Skeletal muscle cell (primary cell): ENCODE results near the gene EIF5.

Experiments used
- DNase-seq: peaks from one replicate; pipeline ENCODE4 v3.0.0-alpha.2; 2010; ENCODE audit warnings: low read depth
- H3K4me3 ChIP-seq: 2 replicates; pipeline ENCODE4 v1.5.1; 2011; ENCODE audit warnings: low read depth, mild to moderate bottlenecking, control low read depth, low read length, moderate library complexity

EIF5 gene

DNA sequence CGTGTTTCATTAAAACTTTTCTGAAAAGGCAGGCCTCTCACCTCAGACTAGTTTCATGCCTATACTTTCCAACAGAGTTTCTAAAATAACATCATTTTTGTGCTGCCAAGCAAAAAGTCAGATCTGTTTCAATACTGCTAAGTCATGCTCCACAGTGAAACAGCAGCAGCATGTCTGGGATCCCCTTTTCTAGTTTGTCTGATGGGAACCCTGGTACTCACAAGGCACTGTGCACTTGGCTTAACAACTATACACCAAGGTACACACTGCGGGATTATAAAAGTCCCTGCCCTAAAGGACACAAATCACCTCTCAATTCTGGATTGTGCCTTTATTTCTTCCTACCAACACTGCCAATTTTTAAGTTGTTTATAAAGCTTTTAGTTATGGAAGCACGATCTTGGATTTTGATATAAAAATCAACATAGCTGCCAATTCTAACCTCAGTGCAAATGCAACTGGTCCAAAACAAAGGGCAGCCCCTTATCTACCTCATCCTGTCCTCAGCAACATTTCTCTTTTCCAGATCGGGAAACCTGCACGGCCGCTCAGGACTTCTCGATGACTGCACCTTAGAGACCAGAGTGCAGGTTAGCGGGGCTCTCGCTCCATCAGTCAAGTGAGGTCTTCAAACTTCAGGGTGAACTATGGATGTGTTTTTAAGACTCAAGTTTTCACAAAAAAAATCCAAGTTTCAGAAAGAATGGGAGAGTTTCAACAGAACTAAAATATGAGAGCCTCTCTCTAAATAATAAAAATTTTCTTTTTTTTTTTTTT lies 1.7 kb upstream of the EIF5 start:
- no peak for DNase-seq
- H3K4me3 ChIP-seq = peak overlapping the region; percentile 70

GRCh38 chr14:103334644-103335622 lies 896 bp downstream of the EIF5 start:
- peak; percentile 58 for DNase-seq
- peak overlapping the region; percentile 70 for H3K4me3 ChIP-seq

- H3K4me3 ChIP-seq = no peak overlapping the region
Observed at GRCh38 chr14:103336191-103336590, 2.2 kb downstream of the EIF5 start.

DNA sequence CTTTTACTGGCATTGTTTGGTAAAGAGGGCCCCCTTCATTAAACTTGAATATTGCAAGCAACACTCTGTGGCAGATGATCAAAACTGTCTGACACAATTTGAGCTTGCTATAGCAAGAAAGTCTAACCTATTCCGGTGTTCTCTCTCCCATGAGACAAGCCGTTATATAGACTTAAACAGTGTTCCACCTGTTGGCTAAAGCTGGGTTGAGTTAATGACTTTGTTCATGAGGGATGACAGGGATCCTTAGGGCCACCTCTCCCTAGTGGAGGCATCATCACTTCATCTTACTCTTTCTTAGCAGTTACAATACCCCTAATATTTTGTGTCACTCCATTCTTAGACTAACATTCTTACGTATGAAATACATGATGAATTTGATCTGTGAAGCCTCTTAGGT lies 3.8 kb downstream of the EIF5 start:
- no peak for DNase-seq
- H3K4me3 ChIP-seq = no peak overlapping the region

More at GRCh38 chr14:103336191-103336590, 2.2 kb downstream of the EIF5 start:
- no peak for DNase-seq

DNA sequence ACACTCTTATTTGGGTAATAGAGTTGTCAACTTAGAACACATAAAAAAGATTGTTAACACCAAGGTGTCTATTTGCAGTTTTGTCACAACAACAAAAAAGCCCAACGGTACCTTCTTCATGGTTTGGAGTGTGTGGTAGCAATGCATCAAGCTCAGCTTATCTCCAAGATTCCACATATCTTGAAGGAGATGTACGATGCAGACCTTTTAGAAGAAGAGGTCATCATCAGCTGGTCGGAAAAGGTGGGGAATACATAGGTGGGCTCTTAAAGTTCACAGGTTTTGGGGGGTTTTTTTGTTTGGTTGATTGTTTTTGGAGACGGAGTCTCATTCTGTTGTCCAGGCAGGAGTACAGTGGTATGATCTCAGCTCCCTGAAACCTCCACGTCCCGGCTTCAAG lies 5.5 kb downstream of the EIF5 start:
- no peak for DNase-seq
- H3K4me3 ChIP-seq = no peak overlapping the region

DNA sequence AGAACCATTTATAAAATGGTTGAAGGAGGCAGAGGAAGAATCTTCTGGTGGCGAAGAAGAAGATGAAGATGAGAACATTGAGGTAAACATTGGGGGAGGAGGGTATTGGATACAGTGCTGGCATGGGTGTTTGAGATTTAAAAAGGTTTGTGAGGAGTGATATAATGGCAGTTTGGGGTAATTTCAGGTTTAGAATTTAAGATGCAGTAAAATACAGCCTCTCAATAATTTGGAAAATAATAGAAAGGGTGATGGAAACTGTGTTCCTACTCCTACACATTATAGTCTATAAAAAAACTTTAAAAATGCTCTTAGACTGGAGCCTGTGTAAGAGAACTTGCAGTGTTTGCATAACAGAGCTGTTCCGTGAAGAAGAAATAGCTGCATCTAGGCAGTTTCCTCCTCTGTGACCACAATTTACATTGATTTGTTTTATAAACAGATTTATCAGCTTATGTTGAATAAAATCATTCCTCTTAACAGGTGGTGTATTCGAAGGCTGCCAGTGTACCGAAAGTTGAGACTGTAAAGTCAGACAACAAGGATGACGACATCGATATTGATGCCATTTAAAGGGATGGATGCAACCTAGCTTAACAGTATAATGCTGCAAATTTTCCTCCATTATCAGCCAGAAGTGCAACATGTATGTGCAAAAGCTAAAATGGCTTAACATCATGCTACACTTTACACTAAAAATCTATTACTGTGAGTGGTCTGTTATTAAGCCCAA lies 6.6 kb downstream of the EIF5 start:
- no peak overlapping the region for H3K4me3 ChIP-seq
- no peak for DNase-seq

GRCh38 chr14:103341250-103342129 lies 7.5 kb downstream of the EIF5 start:
- no peak for DNase-seq
- H3K4me3 ChIP-seq = no peak overlapping the region

DNA sequence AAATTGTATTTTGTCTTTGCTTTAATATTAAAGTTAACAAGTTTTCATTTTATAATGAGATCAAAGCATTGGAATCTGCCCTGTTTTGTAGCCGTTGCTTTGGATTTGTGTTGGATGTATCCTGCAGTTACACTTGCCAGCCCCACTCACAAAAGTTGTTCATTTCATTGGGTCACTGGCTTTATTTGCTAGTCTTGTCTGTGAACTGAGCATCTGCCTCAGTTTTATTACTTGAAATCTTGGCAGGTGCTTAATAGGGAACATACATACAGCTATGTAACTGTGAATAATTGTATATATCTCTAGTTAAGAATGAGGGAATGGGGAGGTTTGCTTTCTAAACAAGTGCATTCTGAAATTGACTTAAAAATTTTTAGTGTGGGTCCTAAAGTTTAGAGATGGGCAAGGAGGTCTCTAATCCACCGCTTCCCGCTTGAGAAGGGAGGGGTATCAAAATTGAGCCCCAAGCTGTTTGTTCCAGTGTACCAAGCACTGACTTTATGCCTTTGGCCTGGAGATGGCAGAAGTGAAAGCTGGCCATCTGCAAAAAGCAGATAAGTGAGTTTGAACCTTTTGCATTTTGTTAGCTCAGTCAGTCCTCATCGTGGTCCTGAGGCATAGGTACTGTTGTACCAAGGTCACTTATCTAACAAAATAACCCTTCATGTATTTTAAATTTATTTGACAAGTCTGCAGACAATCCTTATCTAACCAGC lies 9.3 kb downstream of the EIF5 start:
- no peak overlapping the region for H3K4me3 ChIP-seq
- no peak for DNase-seq

GRCh38 chr14:103343905-103344797 lies 10.1 kb downstream of the EIF5 start:
- H3K4me3 ChIP-seq = no peak overlapping the region
- DNase-seq = no peak

DNA sequence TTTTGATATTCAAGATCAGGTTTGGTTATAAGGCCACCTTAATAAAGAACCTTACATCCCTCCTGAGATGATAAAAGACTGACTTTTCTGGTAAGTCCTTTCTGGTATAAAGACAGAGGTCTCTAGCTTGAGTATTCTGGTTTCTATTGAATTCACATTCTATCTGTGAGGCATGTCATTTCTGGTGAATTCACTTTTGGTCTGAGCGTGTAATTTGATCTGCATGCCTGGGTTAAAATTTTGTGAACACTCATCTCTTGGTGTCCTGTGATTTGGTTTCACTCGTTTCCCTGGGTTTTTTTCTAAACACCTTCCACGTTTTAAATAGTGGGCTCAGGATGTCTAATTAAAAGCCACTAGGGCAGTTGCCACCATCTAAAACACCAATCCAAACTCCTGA lies 12.2 kb downstream of the EIF5 start:
- no peak for DNase-seq
- no peak overlapping the region for H3K4me3 ChIP-seq

- no peak for DNase-seq
Observed at GRCh38 chr14:103347091-103347815, 13.2 kb downstream of the EIF5 start.

GRCh38 chr14:103348154-103348553 lies 14.1 kb downstream of the EIF5 start:
- no peak overlapping the region for H3K4me3 ChIP-seq
- DNase-seq = no peak

More at GRCh38 chr14:103347091-103347815, 13.2 kb downstream of the EIF5 start:
- no peak overlapping the region for H3K4me3 ChIP-seq

DNA sequence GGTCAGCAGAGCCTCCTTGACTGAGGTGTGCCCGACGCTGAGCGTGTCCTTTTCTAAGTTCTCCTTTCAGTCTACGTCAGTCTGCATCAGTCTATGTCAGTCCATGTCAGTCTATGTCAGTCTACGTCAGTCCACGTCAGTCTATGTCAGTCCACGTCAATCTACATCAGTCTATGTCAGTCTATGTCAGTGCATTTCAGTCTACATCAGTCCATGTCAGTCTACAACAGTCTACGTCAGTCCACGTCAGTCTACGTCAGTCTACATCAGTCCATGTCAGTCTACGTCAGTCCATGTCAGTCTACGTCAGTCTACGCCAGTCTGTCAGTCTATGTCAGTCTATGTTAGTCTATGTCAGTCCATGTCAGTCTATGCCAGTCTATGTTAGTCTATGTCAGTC lies 15.9 kb downstream of the EIF5 start:
- DNase-seq = no peak

DNA sequence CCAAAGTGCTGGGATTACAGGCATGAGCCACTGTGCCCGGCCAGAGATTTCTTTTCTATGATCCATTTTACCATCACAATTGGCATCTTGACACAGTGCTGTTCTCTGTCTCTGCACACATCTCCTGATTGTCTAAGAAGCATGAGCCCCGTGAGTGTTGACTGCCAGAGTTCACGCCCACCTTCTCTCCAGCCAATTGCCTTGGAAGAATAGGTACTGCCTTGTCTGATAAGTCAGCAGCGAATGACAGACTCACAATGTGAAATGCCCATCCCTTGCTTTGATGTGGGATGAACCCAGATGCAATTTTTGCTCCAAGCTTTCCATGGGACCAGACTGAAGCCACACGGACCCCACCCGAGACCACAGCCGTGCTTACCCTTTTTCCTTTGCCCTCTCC lies 19.3 kb downstream of the EIF5 start:
- DNase-seq = no peak
- H3K4me3 ChIP-seq = no peak overlapping the region

More for the DNA sequence above, 15.9 kb downstream of the EIF5 start:
- no peak overlapping the region for H3K4me3 ChIP-seq

DNA sequence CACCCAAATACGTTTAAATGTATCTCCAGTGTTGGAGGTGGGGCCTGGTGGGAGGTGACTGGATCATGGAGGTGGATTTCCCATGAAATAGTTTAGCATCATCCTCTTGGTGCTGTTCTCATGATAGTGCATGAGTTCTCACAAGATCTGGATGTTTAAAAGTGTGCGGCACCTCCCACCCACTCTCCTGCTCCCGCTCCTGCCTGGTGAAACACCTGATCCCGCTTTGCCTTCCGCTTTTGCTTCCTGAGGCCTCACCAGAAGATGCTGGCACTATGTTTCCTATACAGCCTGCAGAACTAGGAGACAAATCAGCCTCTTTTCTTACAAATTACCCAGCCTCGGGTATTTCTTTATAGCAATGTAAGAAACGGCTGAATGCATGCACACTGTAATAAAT lies 20.1 kb downstream of the EIF5 start:
- DNase-seq = no peak
- H3K4me3 ChIP-seq = no peak overlapping the region

DNA sequence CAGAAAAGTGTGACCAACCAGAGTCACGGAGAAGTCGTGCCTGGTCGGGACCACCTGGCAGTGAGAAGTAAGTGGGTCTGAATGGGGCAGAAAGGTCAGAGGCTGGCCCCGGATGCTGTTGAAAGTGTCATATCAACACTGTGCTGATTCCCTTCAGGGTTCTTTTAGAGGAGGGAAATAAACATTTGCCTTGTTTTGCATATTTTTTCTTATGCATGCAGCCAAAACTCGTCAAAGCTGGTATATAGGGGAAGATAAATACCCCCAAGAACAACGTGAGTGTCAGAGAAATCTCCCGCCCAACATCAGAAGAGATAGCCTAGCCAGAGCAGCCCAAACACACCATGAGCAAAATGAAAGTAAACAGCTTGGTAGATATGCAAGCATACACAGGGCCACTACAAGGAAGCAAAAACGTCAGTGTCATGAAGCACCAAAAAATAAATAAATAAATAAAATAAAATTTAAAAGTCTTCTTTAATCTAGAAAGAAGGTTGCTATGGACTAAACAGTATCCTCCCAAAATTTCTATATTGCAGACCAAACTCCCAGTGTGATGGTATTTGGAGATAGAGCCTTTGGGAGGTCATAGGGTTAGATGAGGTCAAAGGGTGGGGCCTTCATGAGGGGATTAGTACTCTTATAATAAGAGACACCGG lies 22.1 kb downstream of the EIF5 start:
- H3K4me3 ChIP-seq = no peak overlapping the region
- DNase-seq = no peak
